COLO829 (cell line): Measurements from ENCODE around the gene EIF5AL1.
"Not testable (repeated sequence)": the region's sequence is repeated elsewhere in the genome, so short reads cannot be mapped to it uniquely, and the experiment has no call there.

Experiments
- DNase-seq: peaks from one replicate; pipeline ENCODE4 v3.0.0; 2012; ENCODE audit warnings: low spot score

EIF5AL1 gene

GRCh38 chr10:79509306-79509933 is 2.9 kb upstream of the EIF5AL1 start:
- not testable (repeated sequence) for DNase-seq

- DNase-seq: not testable (repeated sequence)
Observed at GRCh38 chr10:79509934-79510508, 2.3 kb upstream of the EIF5AL1 start.

DNA sequence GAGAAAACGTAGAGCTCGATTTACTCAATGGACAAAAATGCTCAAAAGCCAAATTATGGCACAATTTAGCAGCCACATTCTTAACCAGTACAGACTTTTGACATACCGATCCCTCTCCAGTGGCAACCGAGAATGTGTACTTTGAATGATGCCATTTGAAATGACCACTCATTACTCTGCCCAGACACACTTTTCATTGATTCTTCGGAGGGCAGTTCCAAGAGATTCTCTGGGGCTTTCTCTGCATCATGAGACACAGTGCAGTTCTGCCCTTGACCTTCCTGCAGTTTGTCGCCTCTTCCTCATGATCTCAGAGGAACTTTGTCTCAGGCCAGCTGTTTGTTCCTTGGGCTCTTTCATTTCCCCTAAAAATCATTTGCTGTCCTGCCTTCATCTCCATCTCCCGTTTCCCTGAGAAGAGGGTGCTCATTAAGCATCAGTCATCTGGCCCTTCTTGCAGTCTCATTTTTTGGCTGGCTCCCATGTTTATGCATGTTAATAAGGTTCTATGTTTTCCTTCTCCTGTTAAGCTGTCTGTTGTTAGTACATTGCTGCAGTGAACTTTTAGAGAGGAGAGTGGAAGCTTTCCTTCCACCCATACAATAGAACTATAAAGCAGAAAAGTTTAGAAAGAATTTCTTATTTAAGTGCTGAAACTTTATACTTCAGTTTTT is 4.3 kb downstream of the EIF5AL1 start:
- not testable (repeated sequence) for DNase-seq

- not testable (repeated sequence) for DNase-seq
Observed at GRCh38 chr10:79517567-79517966, 5.2 kb downstream of the EIF5AL1 start.

DNA sequence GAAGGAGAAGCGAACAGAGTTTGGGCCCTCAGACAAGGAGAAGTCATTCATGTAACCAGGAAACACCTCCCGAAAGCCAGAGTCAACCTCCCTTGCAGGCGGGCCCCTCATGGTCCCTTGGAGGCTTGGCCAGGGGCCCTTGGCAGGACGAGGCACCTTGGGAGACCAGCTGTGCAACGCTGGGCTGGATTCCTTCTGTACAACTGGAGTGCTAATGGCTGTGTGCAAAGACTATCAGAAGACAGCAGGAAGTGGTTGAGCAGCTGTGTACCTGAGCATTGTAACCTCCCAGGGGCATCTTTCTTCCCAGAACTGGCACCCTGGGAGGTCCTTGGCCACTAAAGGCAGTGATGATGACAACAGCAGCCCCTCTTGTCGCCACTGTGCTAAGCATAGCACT is 9.4 kb downstream of the EIF5AL1 start:
- not testable (repeated sequence) for DNase-seq

DNA sequence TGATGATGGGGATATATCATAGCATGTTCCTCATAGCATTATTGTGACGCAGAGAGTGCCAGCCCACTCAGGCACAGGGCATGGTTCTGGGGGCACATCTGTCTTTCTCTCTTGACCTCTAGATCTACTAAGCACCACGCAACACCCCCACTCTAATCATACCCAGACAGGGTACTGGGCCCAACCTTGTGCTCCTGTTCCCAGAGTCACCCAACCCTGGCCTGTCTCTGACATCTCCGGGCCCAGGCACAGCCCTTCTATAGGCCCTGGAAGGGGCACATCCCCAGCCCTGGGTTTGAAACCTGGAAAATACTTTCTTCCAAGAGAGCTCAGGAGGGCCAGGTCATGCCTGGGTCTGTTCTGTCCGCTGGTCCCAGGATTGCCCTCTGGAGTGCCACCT is 10.1 kb downstream of the EIF5AL1 start:
- DNase-seq: not testable (repeated sequence)

- not testable (repeated sequence) for DNase-seq
Observed at GRCh38 chr10:79523157-79523853, 11.0 kb downstream of the EIF5AL1 start.

- DNase-seq: not testable (repeated sequence)
Observed at GRCh38 chr10:79525049-79525710, 12.8 kb downstream of the EIF5AL1 start.

- not testable (repeated sequence) for DNase-seq
Observed at GRCh38 chr10:79528261-79528660, 15.9 kb downstream of the EIF5AL1 start.

DNA sequence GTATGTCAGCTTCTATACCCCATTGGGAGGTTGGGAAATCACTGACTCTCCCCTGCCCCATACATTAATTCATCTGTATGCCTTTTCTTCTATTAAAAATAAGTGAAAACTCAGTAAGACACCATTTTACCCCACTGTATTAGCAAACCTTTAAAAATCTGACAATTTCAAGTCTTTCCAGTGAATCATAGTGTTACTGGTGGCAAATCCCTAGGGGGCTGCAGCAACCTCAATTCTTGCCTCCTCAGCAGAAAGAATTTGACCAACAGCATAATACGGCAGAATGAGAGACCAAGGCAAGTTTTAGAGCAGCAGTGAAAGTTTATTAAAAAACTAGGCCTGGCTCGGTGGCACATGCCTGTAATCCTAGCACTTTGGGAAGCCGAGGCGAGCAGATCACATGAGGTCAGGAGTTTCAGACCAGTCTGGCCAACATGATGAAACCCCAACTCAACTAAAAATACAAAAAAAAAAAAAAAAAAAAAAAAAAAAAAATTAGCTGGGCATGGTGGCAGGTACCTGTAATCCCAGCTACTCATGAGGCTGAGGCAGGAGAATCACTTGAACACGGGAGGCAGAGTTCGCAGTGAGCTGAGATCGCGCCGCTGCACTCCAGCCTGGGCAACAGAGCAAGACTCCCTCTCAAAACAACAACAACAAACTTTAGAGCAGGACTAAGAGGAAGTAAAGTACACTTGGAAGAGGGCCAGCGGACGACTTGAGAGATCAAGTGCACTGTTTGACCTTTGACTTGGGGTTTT is 21.0 kb downstream of the EIF5AL1 start:
- DNase-seq: not testable (repeated sequence)

DNA sequence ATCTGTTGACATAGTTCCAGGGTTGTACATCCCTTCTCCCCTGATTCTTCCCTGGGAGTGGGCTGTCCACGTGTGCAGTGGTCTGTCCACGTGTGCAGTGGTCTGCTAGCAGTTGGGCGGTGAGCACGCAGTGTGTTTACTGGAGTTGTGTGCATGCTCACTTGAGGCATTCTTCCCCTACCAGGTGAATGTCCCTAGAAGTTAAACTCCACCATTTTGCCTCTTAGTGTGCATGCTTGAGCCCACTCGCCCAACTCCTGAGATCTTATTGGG is 21.5 kb downstream of the EIF5AL1 start:
- DNase-seq: not testable (repeated sequence)

- DNase-seq: not testable (repeated sequence)
Observed at GRCh38 chr10:79538311-79538710, 26.0 kb downstream of the EIF5AL1 start.

GRCh38 chr10:79540930-79541329 is 28.6 kb downstream of the EIF5AL1 start:
- not testable (repeated sequence) for DNase-seq

DNA sequence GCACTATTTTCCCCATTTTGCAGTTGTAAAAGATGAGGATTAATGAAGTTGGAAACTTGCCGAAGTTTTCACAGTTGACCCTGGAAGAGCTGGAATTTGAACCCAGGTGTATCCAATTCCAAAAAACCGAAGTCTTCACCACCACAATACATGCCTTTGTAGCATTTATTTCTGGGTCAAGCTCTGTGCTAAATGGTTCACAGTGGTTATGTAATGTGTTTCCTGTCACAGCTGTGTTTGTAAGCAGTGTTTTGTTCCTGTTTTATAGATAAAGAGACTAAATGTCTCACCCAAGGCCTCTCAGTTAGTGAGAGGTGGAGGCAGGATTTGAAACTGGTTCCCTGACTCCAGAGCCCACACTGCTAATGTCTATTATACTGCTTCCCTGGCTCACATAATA is 30.3 kb downstream of the EIF5AL1 start:
- no peak for DNase-seq

- DNase-seq: not testable (repeated sequence)
Observed at GRCh38 chr10:79544408-79544807, 32.1 kb downstream of the EIF5AL1 start.

- not testable (repeated sequence) for DNase-seq
Observed at GRCh38 chr10:79544926-79545659, 32.8 kb downstream of the EIF5AL1 start.

DNA sequence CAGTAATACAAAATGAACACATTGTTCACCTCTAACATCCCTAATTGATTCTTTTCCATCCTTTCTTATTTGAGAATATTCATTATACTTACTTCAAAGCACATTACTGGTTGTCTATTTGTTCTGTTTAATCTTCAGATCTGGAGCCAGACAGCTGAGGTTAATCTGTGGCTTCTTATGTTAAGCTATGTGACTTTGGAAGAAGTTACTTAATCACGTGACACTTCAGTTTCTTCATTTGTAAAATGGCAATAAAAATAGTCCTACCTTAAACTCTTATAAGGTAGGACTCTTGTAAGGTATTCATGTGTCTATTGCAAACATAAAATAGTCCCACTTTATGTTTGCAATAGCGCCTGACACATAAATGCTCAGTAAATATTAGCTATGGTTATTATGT is 34.8 kb downstream of the EIF5AL1 start:
- DNase-seq: not testable (repeated sequence)

GRCh38 chr10:79547973-79548372 is 35.6 kb downstream of the EIF5AL1 start:
- DNase-seq: no peak

DNA sequence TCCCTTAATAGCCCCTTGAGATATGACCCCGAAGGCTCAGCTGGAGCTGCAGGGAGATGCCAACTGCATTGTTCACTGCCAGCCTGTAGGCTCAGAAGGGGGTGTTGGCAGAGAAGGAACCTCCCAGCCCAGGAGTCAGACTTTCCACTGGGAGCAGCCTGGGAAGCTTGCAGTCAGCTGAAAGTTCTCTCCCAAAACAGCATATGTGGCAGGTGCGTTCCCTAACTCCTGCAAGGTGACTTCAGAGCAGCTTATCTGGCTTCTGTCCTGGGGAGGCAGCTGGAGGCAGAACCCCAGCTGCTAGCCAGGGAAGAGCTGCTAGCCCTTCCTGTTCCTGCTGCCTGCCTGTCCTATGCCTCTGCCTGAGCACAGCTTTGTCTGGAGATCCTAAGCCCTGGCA is 39.8 kb downstream of the EIF5AL1 start:
- no peak for DNase-seq

DNA sequence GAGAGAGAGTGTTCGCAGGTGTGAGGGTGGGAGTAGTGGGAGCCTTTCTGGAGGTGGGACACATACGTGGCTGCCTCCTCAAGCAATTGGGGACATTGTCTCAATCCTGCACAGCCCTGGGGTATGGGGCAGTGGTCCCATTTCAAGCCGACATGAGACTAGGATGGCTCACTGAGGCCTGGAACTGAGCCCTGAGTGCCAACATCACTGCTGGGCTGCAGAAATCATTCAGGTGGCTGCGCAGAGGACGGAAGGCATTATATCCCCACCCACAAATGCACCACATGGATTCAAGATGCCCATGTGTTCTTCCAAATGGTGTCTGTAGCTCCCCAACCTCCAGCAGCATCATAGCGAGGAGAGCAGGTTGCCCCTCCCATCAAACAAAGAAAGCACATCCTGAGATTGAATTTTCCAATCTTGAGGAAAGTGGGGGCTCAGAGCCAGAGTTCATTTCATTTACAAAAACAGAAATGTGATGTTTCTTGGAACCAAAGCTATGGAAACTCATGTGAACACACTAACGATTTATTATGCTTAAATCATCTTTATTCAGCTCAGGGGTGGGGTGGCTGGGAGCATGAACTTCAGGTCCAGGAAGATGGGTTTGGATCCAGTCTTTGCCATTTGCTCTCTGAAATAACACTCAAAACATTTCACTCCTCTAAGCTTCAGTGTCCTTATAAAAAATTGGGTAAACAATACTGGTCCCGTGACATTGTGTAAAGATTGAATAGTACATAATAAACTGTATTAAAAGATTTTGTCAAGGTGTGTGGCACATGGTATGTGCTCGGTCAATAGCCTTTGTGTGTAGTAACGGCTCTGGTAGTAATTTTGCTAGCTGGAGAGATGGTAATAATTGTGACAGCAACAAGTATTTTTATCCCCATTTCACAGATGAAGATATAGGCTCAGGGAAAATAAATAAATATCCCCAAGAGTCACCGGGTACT is 43.3 kb downstream of the EIF5AL1 start:
- DNase-seq: no peak
